ENCODE data around the gene SLC50A1. TPM values are rescaled to one million over a fixed set of nuclear protein-coding genes. Genes with fewer than 3 reads are reported as not detected.

SLC50A1 gene
- polyA plus RNA-seq, 1 donor (not counting 4 experiments of a cell fraction or from before 2014, with no cell fraction given) = 54.5 TPM

GRCh38 chr1:155093911-155094621, 41.6 kb upstream of the SLC50A1 start:
- DNase-seq (ENCODE audit: low read depth, low spot score) (no peak), FAIRE-seq (peak; percentile 65)
- H3K9ac ChIP-seq (ENCODE audit: control insufficient read depth, extremely low read depth, insufficient read depth, low read length) = no peak overlapping the region
- no peaks in the 10 kb centered on the region for H3K79me2 ChIP-seq (ENCODE audit: control insufficient read depth, insufficient read depth, low read length)
- no peaks in the 10 kb centered on the region for H3K9me1 ChIP-seq (ENCODE audit: control insufficient read depth, extremely low read depth, insufficient read depth, low read length)
- no peak overlapping the region for H3K4me2 ChIP-seq (ENCODE audit: control insufficient read depth, extremely low read depth, insufficient read depth, low read depth, low read length)
- dilution Hi-C loops (cut with MboI; ENCODE audit: extremely low pct_ligation_motif_present, low sequenced_read_pairs) = no loop called here
- H4K20me1 ChIP-seq (ENCODE audit: control insufficient read depth, extremely low read depth, insufficient read depth, low read length) = no peaks in the 10 kb centered on the region
- no peaks in the 10 kb centered on the region for H3K9me3 ChIP-seq (ENCODE audit: control insufficient read depth, low read depth, low read length)
- TF ChIP-seq CTCF (optimal IDR thresholded peaks at IDR 0.05 in 1 of 3, IDR thresholded peaks at IDR 0.05 in 1 of 3, conservative IDR thresholded peaks at IDR 0.05 in 1 of 3; ENCODE audit: extremely low read depth in 1 of 3, insufficient read depth in 2 of 3, low read length in 3 of 3) (peak; percentile 44 to 54 (median 52)), EZH2 (IDR thresholded peaks at IDR 0.05; ENCODE audit: low read length) (no peak)
- H3K27me3 ChIP-seq (ENCODE audit: control insufficient read depth, extremely low read depth, insufficient read depth, low read length) = peaks cover 3% of the 10 kb centered on the region
- peaks cover 9% of the 10 kb centered on the region for H3K4me1 ChIP-seq (ENCODE audit: control insufficient read depth, extremely low read depth, insufficient read depth, low read length)
- H2AFZ ChIP-seq (ENCODE audit: control insufficient read depth, low read length) = peak overlapping the region; percentile 39
- no peak overlapping the region for H3K4me3 ChIP-seq (ENCODE audit: control insufficient read depth in 2 of 3, extremely low read depth in 1 of 3, insufficient read depth in 2 of 3, low read depth in 1 of 3, low read length in 3 of 3)
- H3K36me3 ChIP-seq (ENCODE audit: control insufficient read depth in 2 of 2, extremely low read depth in 1 of 2, insufficient read depth in 2 of 2, low read length in 2 of 2) = no peaks in the 10 kb centered on the region
- H3K27ac ChIP-seq (ENCODE audit: control insufficient read depth, insufficient read depth, low read length) = no peak overlapping the region

- no peak overlapping the region for H3K4me2 ChIP-seq (ENCODE audit: control insufficient read depth, extremely low read depth, insufficient read depth, low read depth, low read length)
- no peaks in the 10 kb centered on the region for H3K79me2 ChIP-seq (ENCODE audit: control insufficient read depth, insufficient read depth, low read length)
- H3K4me3 ChIP-seq (ENCODE audit: control insufficient read depth in 2 of 3, extremely low read depth in 1 of 3, insufficient read depth in 2 of 3, low read depth in 1 of 3, low read length in 3 of 3) = no peak overlapping the region
- H2AFZ ChIP-seq (ENCODE audit: control insufficient read depth, low read length) = no peak overlapping the region
- TF ChIP-seq CTCF (optimal IDR thresholded peaks at IDR 0.05 in 1 of 3, IDR thresholded peaks at IDR 0.05 in 1 of 3, conservative IDR thresholded peaks at IDR 0.05 in 1 of 3; ENCODE audit: extremely low read depth in 1 of 3, insufficient read depth in 2 of 3, low read length in 3 of 3) = no peak
- TF ChIP-seq EZH2 (IDR thresholded peaks at IDR 0.05; ENCODE audit: low read length) = no peak
- peaks cover 9% of the 10 kb centered on the region for H3K4me1 ChIP-seq (ENCODE audit: control insufficient read depth, extremely low read depth, insufficient read depth, low read length)
- no peaks in the 10 kb centered on the region for H3K9me3 ChIP-seq (ENCODE audit: control insufficient read depth, low read depth, low read length)
- H3K9me1 ChIP-seq (ENCODE audit: control insufficient read depth, extremely low read depth, insufficient read depth, low read length) = no peaks in the 10 kb centered on the region
- no peak for FAIRE-seq
- H3K27me3 ChIP-seq (ENCODE audit: control insufficient read depth, extremely low read depth, insufficient read depth, low read length) = peaks cover 3% of the 10 kb centered on the region
- H3K36me3 ChIP-seq (ENCODE audit: control insufficient read depth in 2 of 2, extremely low read depth in 1 of 2, insufficient read depth in 2 of 2, low read length in 2 of 2) = no peaks in the 10 kb centered on the region
- H4K20me1 ChIP-seq (ENCODE audit: control insufficient read depth, extremely low read depth, insufficient read depth, low read length) = no peaks in the 10 kb centered on the region
- no peak for DNase-seq (ENCODE audit: low read depth, low spot score)
- no peak overlapping the region for H3K27ac ChIP-seq (ENCODE audit: control insufficient read depth, insufficient read depth, low read length)
- H3K9ac ChIP-seq (ENCODE audit: control insufficient read depth, extremely low read depth, insufficient read depth, low read length) = no peak overlapping the region
- dilution Hi-C loops (cut with MboI; ENCODE audit: extremely low pct_ligation_motif_present, low sequenced_read_pairs) = no loop called here
Observed at GRCh38 chr1:155094622-155094948, 41.1 kb upstream of the SLC50A1 start.
